Occipital lobe (tissue), 2 donors: ENCODE measurements around the gene OR2K2. TPM values are rescaled to one million over a fixed set of nuclear protein-coding genes. Genes with fewer than 3 reads are reported as not detected.
A peak's percentile ranks its signal among the peaks of the same experiment; 100 is the strongest.
"Not testable (repeated sequence)": the region's sequence is repeated elsewhere in the genome, so short reads cannot be mapped to it uniquely, and the experiment has no call there.

Experiments
- DNase-seq: peaks from one replicate; lab custom pipeline; 2025; lab: John Stamatoyannopoulos, UW
- total RNA-seq: library from RNA; depleted of rRNA; stranded (reverse); fragments of >200 nt; gene quantifications from one replicate; pipeline ENCODE4 v1.2.3, GENCODE V29; 2014

OR2K2 gene
- total RNA-seq, 1 donor from 2014 or later, result not detected

DNA sequence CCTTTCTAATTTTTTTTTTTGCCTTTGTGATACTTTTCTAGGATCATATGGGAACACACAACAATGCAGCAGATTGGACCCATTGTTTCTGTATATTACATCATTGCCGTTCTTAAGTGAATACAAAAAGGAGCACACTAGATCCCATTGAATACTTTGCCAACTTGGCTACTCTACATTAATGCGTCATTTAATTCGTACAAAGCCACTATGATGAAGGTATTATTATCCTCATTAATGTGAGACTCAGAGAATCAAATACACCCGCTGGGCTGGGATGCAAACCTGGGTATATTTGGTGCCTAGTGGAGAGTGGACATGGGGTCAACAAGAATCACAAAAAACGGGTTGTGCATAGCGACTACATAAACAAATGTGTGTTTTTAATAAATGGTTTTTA is 31.9 kb downstream of the OR2K2 start:
- DNase-seq, result no peak

DNA sequence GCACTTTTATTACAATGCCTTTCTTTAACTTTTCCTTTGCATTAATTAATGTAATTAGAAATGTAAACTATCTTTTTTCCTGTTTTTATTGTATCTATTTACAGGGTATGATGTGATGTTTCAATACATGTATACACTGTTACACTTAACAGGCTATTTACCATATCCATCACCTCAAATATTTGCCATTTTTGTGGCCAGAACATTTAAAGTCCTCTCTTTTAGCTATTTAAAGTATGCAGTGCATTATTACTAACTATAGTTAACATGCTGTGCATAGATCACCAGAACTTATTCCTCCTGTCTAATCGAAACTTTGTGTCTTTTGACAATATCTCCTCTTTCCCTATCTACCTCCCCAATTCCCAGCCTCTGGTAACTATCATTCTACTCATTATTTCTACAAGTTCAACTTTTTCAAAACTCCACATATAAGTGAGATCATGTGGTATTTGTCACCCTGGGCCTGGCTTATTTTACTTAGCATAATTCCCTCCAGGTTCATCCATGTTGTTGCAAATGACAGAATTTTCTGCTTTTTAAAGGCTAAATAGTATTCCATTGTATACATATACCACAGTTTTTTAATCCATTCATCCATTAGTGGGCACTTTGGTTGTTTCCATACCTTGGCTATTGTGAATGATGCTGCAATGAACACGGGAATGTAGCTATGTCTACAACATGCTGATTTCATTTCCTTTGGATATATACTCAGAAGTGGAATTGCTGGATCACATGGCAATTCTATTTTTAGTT is 32.8 kb downstream of the OR2K2 start:
- DNase-seq, result no peak

DNA sequence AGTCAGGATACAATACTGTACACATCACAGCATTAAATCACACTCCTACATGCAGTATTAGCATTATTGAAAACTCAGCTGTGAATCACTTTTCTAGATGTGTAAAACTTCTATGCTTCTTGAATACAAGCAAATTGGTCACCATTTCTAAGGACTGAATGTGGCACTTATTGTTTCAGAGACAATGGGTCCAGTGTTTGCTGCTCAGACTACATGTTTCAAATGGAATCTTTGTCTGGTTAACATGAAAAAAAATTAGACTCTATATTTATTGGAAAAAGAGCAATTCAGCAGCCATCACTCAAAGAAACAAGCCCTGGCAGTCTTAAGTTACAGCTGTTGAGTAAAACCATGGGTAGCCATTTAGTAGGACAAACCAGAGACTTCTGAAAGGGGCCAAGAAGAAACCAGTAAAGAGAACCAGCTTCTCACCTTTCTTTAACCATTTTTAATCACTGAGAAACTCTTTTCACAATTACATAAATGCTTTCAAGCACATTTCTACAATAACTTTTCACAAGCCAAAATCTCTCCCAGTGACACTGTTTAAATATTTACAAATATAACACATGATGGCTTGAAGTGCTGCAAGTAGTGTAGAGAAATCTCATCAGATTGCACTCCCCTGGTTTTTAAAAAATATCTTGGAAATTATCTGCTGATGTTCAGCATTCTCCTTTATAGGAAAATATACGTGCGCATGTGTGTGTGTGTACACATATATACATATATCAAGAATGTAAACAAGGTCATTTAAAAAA is 35.2 kb downstream of the OR2K2 start:
- DNase-seq, result peak; percentile 16

DNA sequence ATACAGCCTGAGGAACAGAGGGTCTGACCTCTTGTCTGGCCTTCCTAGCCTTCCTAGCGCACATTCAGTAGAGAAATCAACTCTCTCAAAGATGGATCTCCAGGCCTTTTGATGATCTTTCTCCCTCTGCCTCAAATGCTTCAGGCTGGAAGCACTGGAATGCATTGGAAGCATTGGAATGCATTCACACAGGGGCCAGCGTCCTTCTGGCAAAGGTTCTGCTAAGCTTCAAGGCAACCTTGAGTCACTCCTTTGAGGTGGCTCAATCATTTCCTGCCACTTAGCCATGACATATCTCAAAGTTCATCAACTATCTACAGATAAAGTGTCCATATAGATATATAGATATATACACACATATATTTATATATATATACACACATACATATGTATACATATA is 42.9 kb downstream of the OR2K2 start:
- no peak for DNase-seq

DNA sequence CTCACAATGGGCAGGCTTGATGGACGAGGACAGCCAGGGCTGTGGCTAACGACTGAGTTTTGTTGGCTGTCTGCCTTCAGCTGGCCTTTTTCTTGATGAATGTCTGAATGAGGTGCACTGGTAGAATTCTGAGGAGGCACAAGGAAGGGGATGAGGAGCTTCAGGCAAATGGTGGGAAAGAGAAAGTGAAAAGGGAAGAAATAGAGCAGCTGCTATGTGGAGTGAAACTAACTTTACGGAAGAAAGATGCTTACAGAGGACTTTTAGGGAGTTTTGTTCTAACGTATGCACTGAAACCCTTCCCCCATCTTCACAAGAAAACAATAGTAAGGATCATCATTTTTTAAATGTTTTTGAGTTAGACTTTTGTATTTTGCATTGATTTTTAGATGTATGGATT is 45.3 kb downstream of the OR2K2 start:
- DNase-seq, result no peak

DNA sequence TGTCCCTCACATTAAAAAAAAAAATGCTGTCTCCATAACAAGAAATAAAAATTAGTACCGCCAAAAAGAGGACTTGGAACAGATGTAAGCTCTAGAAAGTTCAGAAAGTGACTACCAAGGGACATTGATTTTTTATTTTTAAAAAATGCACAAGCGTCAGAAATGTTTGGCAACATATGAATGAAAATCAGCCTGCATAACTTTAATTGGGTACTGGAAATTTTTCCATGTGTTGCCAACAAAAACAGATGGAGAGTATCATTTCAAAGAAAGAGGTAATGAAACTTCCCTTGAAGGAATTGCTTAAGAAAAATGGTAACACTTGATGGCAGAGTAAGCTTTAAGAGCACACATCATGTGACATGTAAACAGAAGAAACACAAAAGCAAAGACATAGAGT is 47.2 kb downstream of the OR2K2 start:
- DNase-seq, result no peak

DNA sequence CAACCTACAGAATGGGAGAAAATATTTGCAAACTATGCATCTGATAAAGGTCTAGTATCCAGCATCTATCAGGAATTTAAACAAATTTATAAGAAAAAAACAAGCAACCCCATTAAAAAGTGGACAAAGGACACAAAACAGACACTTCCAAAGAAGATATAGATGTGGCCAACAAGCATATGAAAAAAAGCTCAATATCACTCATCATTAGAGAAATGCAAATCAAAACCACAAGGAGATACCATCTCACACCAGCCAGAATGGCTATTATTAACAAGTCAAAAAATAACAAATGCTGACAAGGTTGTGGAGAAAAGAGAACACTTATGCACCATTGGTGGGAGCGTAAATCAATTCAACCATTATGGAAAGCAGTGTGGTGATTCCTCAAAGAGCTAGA is 49.2 kb downstream of the OR2K2 start:
- DNase-seq, result not testable (repeated sequence)

Other genes with a start within 250 kb of the OR2K2 start
- 91.2 TPM for gene ECPAS, start 154.2 kb upstream of the OR2K2 start, total RNA-seq
- gene ZNF483, start 195.0 kb upstream of the OR2K2 start, total RNA-seq, result 47.3 TPM